Breast epithelium (tissue), 3 donors: ENCODE results near the gene ACBD4.

Source experiments
- CTCF ChIP-seq, 3 donors: fragments of 450-650 bp; IDR thresholded peaks; one replicate each; pipeline ENCODE4 v1.5.1; 2016 to 2017; ENCODE audit warnings: antibody characterized with exemption in 3 of 3, mild to moderate bottlenecking in 3 of 3, moderate library complexity in 3 of 3
- POLR2A ChIP-seq: fragments of 450-650 bp; IDR thresholded peaks from one replicate; pipeline ENCODE4 v1.6.1; 2016; ENCODE audit warnings: antibody characterized with exemption, mild to moderate bottlenecking, moderate library complexity
- POLR2AphosphoS5 ChIP-seq, 3 donors: sonication (generic); formaldehyde crosslinking; IDR thresholded peaks; one replicate each; pipeline ENCODE4 v1.6.1; 2017; ENCODE audit warnings: antibody characterized with exemption in 3 of 3

GRCh38 chr17:45137561-45138305 is 2.2 kb downstream of the ACBD4 start:
- TF ChIP-seq CTCF (IDR thresholded peaks at IDR 0.05) (no peak), POLR2AphosphoS5 (IDR thresholded peaks at IDR 0.05) (no peak), POLR2A (no peak)
